Gastroesophageal sphincter (tissue), 4 donors: ENCODE results near the gene NLE1. TPM values are rescaled to one million over a fixed set of nuclear protein-coding genes. Genes with fewer than 3 reads are reported as not detected.
"Not testable (repeated sequence)": the region's sequence is repeated elsewhere in the genome, so short reads cannot be mapped to it uniquely, and the experiment has no call there.

ENCODE experiments used
- ATAC-seq: fragments of 150-250 bp; one replicate; pipeline ENCODE4 v1.9.1; 2016; ENCODE audit warnings: mild to moderate bottlenecking, moderate library complexity
- H3K27ac ChIP-seq, 4 donors: fragments of 200-600 bp; sonication (generic) in 3 of 4; 1 replicate in 3 of 4; 2 replicates in 1 of 4; pipeline ENCODE4 v1.5.1; 2016 to 2019
- H3K27me3 ChIP-seq: fragments of 200-600 bp; sonication (generic); one replicate; pipeline ENCODE4 v1.5.1; 2019
- H3K36me3 ChIP-seq, 2 donors: fragments of 200-600 bp; sonication (generic); one replicate each; pipeline ENCODE4 v1.5.1; 2019; ENCODE audit warnings: control low read depth in 1 of 2
- H3K4me1 ChIP-seq, 3 donors: fragments of 200-600 bp; sonication (generic); 1 replicate in 2 of 3; 2 replicates in 1 of 3; pipeline ENCODE4 v1.5.1; 2016 to 2019; ENCODE audit warnings: control low read depth in 2 of 3
- H3K4me3 ChIP-seq, 2 donors: fragments of 200-600 bp; sonication (generic); one replicate each; pipeline ENCODE4 v1.5.1; 2019; ENCODE audit warnings: mild to moderate bottlenecking in 1 of 2, moderate library complexity in 1 of 2
- H3K9me3 ChIP-seq, 3 donors: fragments of 200-600 bp; sonication (generic); one replicate each; pipeline ENCODE4 v1.5.1; 2017 to 2019; ENCODE audit warnings: control low read depth in 2 of 3
- CTCF ChIP-seq, 4 experiments: fragments of 200-600 bp in 2 of 4; fragments of 450-650 bp in 2 of 4; sonication (generic) in 1 of 4; IDR thresholded peaks; one replicate each; pipeline ENCODE4 v1.5.1; 2017 to 2019; ENCODE audit warnings: antibody characterized with exemption in 4 of 4, mild to moderate bottlenecking in 2 of 4, moderate library complexity in 2 of 4
- EP300 ChIP-seq: sonication (generic); formaldehyde crosslinking; IDR thresholded peaks from one replicate; pipeline ENCODE4 v1.6.1; 2017; ENCODE audit warnings: antibody characterized with exemption, mild to moderate bottlenecking
- POLR2A ChIP-seq, 2 donors: fragments of 450-650 bp; IDR thresholded peaks; one replicate each; pipeline ENCODE4 v1.6.1; 2017; ENCODE audit warnings: antibody characterized with exemption in 2 of 2, mild to moderate bottlenecking in 2 of 2, moderate library complexity in 1 of 2
- POLR2AphosphoS5 ChIP-seq: sonication (generic); formaldehyde crosslinking; IDR thresholded peaks from one replicate; pipeline ENCODE4 v1.6.1; 2017; ENCODE audit warnings: antibody characterized with exemption
- WGBS, 2 donors: methylation state at CpG; one replicate each; pipeline ENCODE4 v1.1.5; 2018; ENCODE audit warnings: low coverage in 1 of 2; 5-methylcytosine and 5-hydroxymethylcytosine counted together
- total RNA-seq, 4 donors: library from RNA; depleted of rRNA; stranded (reverse); fragments of >200 nt; gene quantifications; one replicate each; pipeline ENCODE4 v1.1.0, GENCODE V29; 2016

The NLE1 gene
- total RNA-seq, 4 donors from 2014 or later = 7.6 to 12.3 (median 9.3) TPM

GRCh38 chr17:35155246-35155645, 13.1 kb upstream of the NLE1 start:
- Histone ChIP-seq H3K9me3 (no peaks in the 10 kb centered on the region), H3K4me1 (no peaks in the 10 kb centered on the region), H3K36me3 (no peaks in the 10 kb centered on the region), H3K27ac (no peak overlapping the region), H3K27me3 (no peaks in the 10 kb centered on the region), H3K4me3 (no peak overlapping the region)
- WGBS, 2 donors = 74 to 100% methylated on average over 2 to 3 of the region's 7 CpGs
- ATAC-seq = no peak
- TF ChIP-seq CTCF (IDR thresholded peaks at IDR 0.05) (no peak), EP300 (no peak), POLR2A (IDR thresholded peaks at IDR 0.05) (no peak), POLR2AphosphoS5 (no peak)

GRCh38 chr17:35154196-35155165, 12.4 kb upstream of the NLE1 start:
- Histone ChIP-seq H3K9me3 (no peaks in the 10 kb centered on the region), H3K27ac (no peak overlapping the region), H3K36me3 (no peaks in the 10 kb centered on the region), H3K27me3 (no peaks in the 10 kb centered on the region), H3K4me1 (no peaks in the 10 kb centered on the region), H3K4me3 (no peak overlapping the region)
- no peak for ATAC-seq
- TF ChIP-seq CTCF (IDR thresholded peaks at IDR 0.05) = no peak
- TF ChIP-seq EP300 = no peak
- no peak for TF ChIP-seq POLR2AphosphoS5
- no peak for TF ChIP-seq POLR2A (IDR thresholded peaks at IDR 0.05)
- WGBS, 2 donors = 90 to 93% methylated on average over 4 to 8 of the region's 13 CpGs

GRCh38 chr17:35152421-35153140, 10.5 kb upstream of the NLE1 start:
- no peak overlapping the region for H3K27ac ChIP-seq
- H3K9me3 ChIP-seq = no peaks in the 10 kb centered on the region
- no peaks in the 10 kb centered on the region for H3K36me3 ChIP-seq
- no peak for TF ChIP-seq EP300
- no peak for TF ChIP-seq POLR2A (IDR thresholded peaks at IDR 0.05)
- no peak for TF ChIP-seq CTCF (IDR thresholded peaks at IDR 0.05)
- TF ChIP-seq POLR2AphosphoS5 = no peak
- H3K4me3 ChIP-seq = no peak overlapping the region
- H3K4me1 ChIP-seq = no peaks in the 10 kb centered on the region
- WGBS, 2 donors = 39 to 53% methylated on average over 8 to 10 of the region's 13 CpGs
- peaks cover 5% of the 10 kb centered on the region for H3K27me3 ChIP-seq
- no peak for ATAC-seq

- WGBS, 2 donors = 84% methylated on average over 25 of the region's 29 CpGs; no CpG with 5 or more reads in 1 of the 2 donors
- not testable (repeated sequence) for ATAC-seq, H3K27ac ChIP-seq, H3K9me3 ChIP-seq, H3K36me3 ChIP-seq, H3K4me3 ChIP-seq, H3K4me1 ChIP-seq
- H3K27me3 ChIP-seq = peaks cover 11% of the 10 kb centered on the region
Observed at GRCh38 chr17:35151080-35151479, 9.0 kb upstream of the NLE1 start.

GRCh38 chr17:35149941-35150340, 7.8 kb upstream of the NLE1 start:
- Histone ChIP-seq H3K4me1 (no peaks in the 10 kb centered on the region), H3K27ac (no peak overlapping the region), H3K27me3 (peaks cover 11% of the 10 kb centered on the region), H3K36me3 (no peaks in the 10 kb centered on the region), H3K4me3 (no peak overlapping the region), H3K9me3 (no peaks in the 10 kb centered on the region)
- no peak for ATAC-seq
- 80% methylated on average over 1 of the region's 11 CpGs; no CpG with 5 or more reads in 1 of the 2 donors for WGBS, 2 donors
- TF ChIP-seq EP300 (no peak), POLR2AphosphoS5 (no peak), POLR2A (IDR thresholded peaks at IDR 0.05) (no peak), CTCF (IDR thresholded peaks at IDR 0.05) (no peak)
